ENCODE data around the gene ARMC2.

DNA sequence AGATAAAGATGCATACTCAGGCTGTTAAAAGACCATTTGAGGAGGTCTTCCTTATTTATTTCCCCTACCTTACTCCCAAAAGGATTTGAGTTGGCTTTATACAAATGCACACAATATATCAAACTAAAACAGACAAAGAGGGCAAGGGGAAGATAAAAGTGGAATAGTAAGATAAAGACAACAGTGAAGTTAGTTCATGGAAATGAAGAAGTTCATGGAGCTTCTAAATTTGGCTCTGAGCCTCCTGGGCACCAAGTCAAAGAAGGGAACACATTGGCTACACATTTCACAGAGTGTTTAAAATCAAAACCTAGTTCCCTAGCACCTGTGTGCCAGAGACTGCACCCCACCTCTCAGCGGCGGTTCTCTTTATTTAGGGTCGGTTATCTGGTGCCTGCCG is 25.8 kb upstream of the ARMC2 start:
- TF ChIP-seq, protein P1, sequence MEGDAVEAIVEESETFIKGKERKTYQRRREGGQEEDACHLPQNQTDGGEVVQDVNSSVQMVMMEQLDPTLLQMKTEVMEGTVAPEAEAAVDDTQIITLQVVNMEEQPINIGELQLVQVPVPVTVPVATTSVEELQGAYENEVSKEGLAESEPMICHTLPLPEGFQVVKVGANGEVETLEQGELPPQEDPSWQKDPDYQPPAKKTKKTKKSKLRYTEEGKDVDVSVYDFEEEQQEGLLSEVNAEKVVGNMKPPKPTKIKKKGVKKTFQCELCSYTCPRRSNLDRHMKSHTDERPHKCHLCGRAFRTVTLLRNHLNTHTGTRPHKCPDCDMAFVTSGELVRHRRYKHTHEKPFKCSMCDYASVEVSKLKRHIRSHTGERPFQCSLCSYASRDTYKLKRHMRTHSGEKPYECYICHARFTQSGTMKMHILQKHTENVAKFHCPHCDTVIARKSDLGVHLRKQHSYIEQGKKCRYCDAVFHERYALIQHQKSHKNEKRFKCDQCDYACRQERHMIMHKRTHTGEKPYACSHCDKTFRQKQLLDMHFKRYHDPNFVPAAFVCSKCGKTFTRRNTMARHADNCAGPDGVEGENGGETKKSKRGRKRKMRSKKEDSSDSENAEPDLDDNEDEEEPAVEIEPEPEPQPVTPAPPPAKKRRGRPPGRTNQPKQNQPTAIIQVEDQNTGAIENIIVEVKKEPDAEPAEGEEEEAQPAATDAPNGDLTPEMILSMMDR (IDR thresholded peaks at IDR 0.05 in 8 of 11, conservative IDR thresholded peaks at IDR 0.05 in 3 of 11) = no peak
- TF ChIP-seq POLR2A (IDR thresholded peaks at IDR 0.05) = no peak
